NCI-H524 treated with DMSO at 0.1 percent for 48 hours (cell line): ENCODE measurements around the gene NEK10.

Experiments
- DNase-seq: peaks from one replicate; lab custom pipeline; 2025; lab: John Stamatoyannopoulos, UW

Gene NEK10

DNA sequence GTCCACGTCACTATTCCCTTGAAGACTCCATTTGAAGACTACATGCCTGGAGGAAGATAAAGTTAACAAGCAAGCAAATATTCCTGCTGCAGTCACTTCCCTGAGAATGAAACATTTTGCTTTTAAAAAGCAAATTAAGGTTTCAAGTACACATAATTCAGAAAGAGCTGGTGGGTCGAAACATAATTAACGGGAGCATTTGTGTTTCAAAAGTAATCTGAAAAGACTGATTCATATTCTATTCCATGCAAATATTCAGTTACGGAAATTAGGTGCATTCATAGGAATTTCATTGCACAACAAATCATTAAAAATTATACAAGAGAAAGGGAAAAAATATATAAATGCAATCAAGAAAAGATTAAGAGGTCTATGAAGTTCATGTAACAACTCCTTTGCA lies 260.9 kb downstream of the NEK10 start:
- DNase-seq = no peak

DNA sequence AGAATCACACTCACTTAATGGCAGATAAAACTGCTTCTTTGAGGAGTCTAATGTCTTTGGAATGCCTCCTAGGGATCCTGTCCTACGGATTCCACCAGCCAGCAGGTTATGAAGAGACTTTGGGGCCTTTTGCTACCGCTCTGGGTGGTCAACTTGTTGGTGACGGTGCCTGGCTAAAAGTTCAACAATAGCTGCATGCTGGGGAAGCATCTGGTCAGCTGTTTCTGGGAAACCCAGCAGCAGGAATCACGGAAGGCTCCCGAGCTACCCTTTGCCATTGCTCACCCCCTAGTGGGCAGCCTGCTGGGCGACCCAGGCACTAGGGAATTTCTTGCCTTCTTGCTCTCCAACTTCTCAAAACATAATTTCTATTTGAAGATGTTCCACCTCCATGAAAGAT lies 263.3 kb downstream of the NEK10 start:
- no peak for DNase-seq

DNA sequence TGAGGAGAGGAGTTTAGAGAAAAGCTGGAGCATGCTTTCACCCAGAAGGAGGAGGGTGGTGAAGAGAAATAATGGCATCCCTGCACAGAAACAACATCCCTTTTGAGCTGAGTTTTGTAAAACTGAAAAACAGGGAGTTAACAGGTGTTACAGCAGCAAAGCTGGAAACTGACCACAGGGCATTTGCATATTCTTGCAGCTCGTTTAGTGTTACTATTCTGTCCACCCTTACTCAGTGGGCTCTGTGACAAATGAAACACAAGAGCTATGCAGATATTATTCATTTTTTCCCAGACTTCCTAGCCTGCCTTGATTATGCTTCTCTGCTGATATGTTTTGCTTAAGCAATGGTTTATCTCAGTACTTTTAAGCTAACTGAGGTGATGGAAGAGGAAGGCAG lies 272.0 kb downstream of the NEK10 start:
- DNase-seq = no peak

DNA sequence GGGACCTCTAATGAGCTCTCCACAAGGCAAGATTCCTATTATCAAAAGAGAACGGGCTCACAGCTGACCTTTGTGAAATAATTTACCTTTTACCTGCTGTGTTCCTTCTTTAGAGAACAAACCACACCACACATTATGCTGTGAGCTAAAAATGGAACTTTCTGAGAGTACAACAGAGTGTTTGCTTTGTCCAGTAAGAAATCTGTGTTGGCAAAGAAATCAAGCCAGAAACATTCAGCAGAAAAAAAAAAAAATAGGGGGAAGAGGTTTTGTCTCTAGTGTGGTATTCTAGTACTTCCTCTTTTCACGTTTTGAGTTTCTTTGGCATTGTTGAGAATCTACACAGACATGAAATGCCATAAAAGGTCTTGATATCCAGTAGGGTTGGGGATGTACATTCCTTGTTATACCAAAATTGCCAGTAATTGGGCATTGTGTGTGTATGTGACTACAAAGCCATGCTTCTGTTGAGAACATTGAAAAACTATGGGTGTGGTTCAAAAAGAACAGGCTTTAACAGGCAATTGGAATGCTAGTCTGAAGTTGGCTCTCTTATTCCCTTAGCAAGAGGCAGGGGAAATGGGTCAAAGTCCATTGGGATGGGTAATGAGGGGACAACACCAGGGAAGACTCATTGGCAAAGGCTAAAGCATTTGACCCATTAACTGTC lies 273.5 kb downstream of the NEK10 start:
- no peak for DNase-seq

DNA sequence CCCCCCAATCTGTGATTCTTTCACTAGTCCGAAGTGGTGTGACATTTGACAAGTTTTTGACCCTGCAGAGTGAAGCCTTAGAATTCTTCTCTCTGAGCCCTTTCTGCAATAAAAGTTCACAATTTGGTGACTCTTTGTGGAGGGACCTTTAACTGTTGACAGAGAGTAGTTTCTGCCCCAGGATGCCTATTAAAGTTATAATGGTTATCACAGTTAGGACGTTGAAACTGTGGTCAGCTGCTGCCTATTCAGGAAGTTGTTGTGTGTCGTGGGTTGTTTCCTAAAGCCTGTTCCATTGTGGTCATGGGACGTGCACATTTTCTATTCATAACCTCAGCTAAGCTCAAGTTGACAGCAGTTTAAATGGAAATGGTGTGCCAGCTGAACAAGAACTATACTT lies 274.5 kb downstream of the NEK10 start:
- no peak for DNase-seq

DNA sequence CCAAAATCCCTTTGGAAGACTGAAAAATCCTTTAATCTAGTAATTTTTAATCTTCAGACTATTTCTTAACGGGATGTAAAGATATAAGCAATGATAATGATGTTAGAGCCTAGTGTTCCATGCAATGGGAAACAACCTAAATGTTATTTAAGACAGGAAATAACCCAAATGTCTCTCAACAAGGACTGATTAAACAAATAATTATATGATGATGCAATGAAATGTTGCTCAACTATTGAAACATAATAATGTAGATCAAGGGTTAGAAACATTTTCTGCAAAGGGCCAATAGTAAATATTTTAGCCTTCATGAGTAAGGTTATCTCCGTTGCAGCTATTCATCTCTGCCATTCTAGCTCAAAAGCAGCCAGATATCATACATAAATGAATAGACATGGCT lies 275.4 kb downstream of the NEK10 start:
- no peak for DNase-seq

DNA sequence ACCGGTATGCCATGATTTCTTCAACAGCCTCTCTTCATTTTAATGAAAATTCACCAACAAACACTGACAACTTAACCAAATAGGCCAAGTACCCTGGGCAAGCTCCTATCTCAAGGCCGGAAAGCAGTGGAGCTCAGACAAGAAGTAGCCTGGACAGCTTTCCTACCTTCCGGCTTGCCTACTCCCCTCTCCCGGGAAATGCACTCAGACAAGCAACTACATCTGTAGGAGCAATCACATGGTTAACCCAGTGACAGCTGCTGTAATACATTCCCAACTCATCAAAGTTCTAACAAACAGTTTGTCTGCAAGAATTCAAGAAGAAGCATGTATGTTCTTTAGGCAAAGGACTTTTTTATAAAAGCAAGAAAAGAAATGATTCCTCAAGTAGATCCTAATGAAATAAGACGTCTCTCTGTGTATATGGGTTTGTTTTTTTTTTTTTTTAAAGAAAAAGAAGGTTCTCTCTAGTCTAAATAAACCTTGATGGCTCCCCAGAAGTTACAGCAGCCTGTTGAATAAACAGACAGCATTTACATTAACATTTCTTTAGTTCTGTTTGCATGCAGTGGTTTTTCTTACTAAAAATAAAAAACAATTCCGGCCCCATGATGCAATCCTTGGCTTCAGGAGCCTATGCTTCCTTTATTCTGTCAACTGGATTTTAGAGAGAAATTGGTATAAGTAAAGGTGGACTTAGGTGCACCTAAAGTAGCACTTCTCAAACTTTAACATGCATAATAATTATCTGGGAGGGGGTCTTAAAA lies 278.7 kb downstream of the NEK10 start:
- DNase-seq = no peak

DNA sequence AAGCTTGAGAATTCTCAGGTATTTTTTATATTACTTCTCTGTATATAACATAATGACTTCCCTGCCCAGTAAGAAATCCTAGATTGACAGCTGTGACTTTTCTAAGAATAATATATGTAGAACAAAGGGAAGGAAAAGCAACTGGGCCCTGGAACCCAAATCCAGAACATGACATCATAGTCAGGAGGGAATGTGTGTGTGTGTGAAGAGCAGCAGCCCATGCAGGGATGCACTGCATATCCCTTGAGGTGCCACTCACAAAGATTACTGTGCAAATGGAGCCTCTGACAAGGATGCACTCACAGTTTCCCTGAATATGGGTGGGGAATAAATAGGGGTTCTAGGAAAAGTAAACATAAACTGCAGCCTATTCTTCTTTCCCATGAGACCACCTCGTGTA lies 279.5 kb downstream of the NEK10 start:
- no peak for DNase-seq

DNA sequence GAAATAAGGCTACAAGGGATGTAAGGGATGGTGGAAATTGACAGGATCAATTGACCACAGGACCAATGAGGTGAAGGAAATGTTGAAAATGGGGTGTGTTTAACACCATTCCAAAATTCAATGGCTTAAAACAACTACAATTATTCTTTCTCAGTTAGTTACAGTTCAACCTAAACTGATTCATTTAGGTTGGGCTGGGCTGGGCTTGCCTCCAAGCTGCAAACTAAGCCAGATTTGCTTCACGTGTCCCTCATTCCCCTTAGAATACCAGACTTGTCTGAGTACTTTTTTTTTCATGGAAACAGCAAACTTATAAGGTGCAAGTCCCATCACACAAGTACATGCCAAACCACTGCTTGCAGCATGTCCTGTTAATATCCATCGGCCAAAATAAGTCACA lies 280.1 kb downstream of the NEK10 start:
- DNase-seq = no peak

DNA sequence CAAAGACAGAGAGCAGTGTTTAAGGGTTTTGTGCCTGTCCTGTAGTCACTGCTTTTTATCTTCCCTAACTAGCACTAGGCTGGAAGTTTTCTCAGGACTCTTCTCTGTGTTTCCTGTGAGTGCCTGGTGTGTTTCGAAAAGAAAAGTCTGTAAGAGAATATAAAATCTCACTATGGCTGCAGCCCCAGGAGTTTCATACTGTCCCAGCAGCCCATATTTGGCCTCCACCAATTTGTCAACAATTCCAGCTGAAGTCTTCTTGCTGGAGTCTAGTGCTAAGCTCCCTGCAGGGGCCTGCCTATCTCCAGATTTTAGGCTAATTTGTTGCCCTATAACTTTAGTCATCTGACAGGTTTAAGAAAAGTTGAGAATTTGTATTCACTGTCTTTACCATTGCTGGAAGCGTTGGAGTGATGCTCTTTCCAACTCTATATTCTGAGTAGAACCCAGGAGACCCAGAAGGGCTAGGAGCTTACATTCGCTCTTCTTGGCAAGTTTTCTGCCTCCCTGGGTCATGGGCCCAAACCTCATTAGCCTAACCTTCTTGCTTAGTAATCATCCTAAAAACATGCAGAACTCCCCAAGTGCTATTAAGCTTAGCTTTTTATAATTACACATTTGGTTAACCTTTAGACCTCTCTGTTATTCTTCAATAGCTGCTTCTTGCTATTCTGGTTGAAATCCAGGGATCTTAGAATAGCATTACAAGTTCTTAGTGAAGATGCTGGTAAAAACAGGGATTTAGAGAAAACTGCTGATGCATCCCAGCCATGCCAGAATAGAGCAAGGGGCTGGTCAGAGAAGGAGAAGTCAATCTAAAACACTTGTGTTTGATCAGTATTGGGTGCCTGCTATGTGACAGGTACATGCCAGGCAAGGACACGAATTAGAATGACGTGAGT lies 283.1 kb downstream of the NEK10 start:
- DNase-seq = no peak

DNA sequence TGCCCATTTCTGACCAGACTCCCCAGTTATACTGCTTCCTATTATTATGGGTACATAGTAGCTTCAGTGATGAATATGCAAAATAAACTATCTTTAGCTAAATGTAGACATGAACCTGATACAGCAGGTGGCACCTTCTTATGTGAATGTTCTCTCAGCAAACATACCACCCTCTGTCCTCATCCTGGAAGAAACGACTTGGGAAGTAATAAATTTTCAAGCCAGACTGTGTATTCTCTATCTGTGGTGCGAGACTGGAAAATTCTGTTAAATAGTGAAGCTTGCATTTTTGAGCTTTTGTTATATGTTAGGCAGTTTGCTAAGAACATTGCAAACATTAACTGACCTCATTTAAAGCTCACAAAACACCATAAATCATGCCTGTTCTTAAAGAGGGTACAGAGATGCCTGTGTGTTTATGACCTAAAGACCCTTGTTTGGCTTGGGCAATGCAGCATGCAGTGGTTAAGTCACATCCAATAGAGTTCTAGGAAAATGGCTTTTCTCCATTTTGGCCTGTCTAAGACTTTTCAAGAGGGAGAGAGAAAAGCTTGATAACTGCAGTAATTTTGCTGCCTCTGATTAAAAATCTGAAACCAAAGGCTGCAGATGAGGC lies 287.1 kb downstream of the NEK10 start:
- no peak for DNase-seq

DNA sequence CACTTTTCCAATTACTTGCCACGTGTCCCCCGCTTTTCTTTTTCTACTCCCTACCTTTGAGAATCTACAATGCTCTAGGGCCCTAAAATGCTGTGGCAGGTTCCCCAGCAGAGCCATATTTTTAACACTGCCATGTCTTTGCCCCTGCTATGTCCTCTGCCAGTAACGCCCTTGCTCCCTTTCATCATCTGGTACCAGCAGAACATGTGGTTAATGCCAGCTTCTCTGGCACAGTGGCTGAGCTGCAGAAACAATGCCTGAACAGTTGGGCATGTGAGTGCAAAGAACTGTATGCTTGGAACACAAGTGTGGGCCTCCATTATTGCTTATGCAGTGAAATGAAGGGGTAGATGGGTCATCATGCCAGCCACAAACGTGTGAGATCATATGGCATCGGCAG lies 287.6 kb downstream of the NEK10 start:
- no peak for DNase-seq

DNA sequence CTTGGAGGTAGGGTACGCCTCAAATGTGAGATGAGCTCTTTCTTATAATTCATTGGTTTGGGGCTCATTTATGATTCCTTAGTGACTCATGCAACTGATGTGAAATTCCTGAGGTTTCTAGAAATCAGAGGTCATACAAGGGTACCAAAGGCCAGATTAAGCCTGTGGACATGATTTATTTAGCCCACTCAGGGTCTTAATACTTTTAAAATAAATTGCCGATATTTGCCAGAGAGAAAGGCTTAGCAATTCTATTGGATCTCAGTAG lies 289.0 kb downstream of the NEK10 start:
- no peak for DNase-seq

DNA sequence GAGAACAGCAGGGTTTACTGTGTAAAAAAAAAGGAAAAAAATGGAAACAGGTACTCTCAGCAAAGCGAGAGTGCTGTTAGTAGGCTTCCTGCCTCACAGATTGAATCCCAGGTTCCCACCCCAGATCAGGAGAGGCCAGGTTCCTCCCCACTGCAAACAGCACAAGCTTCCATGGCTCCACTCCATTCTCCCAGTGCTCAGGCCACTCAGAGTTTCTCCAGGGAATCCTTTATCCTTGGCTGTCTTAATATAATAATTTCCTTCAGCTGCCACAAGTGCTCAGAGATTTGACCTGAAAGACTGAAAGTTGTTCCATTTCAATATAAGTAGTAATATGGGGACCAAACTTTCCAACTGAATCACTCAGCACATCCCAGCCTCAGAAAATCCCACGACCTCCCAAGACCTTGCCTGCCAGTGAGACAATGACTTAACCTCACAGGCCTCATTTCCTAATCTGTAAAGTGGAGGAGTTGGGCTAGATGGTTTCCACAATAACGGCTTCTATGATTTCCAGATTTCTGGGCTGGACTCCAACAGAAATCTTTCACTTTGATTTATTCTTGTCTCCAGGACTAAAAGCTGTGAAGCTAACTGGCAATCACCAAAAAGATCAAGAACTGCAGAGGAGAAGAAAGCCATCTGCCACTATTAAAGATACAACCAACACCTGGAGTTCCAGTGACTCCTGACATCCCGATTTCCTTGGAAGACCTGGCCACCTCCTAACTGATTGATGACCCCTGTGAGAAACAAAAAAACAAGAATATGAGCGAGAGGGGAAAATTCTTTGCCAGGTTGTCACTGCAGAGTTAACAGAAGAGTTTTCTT lies 289.5 kb downstream of the NEK10 start:
- DNase-seq = no peak

DNA sequence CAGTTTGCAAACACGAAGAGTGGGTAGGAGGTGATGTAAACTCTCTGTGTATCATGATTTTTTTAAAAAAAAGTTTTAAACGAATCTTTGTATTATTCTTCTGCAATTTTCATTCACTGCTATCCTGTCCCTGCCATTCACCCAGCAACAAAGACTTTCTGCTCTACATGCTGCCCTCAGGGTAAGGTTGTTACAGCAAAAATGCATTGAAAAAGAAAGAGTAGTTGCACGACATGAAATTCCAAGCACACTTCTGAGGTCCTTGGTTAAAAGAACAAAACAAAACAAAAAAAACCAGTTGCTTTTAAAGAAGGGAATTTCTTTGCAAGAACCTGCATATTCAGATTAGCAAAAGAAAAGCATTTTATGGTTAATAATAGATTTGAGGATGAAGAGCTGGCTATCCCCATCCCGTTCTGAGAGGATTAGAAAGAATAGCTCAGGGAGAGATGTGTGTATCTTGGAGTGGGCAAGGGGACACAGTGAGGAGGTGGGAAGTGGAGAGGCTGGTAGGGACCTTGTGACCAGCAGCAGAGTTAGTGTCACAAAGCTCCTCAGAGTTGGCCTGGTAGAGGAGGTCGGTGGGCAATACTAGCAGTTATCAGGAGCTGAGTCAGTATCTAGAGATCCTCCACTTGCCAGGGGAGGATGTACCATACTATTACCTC lies 290.8 kb downstream of the NEK10 start:
- DNase-seq = no peak

DNA sequence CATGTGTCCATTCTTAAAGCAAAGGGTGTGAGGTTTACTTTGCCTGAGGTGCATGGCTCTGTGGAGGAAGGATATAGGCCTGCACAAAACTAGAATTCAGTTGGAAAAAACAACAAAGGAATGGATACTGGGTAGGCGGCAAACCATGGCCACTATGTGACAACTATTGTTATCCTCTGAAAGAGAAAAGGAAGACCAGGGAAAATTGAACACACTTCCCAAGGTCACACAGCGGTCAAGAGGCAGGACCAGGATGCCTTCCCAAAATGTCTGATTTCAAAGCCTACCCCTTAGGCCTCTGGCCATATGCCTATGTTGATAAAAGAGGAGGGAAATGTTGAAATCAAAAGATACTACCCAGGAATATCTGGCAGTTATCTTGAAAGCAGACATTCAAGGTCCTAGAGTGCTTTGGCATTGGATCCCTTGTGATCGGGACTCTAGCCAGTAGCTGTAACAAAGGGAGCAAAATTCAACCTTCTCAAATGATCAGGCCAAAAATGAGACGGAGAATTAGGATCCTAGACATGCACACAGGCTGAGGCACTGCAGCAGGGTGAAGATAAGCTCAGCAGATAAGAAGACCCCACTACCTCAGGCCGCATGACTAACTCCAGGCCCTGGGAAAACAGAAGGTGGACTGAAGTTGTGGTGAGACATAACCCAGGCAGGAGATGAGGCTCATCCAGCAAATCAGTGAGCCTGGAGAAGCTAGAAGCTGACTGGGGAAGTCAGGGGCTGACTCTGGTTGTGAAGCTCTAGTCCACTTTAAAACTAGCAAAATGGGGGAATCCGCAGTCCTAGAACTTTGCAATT lies 292.2 kb downstream of the NEK10 start:
- DNase-seq = no peak

DNA sequence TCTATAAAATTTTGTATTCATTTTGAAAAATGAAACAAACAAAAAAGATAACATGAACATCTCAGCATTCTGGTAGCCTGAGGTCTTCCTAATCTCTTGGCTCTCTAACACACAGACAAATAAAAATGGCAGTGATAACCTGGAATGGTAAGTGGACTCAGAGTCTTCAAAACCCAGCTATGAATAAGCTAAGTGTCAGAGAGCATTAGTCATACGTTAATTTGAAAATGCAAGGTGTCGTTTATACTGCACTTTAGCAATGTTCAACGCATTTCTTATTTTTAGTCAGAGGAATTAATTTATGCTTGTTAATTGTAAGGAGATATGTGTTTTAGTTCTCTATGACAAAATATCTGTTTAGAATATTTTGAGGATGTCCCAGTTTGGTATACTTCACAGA lies 294.3 kb downstream of the NEK10 start:
- DNase-seq = no peak

DNA sequence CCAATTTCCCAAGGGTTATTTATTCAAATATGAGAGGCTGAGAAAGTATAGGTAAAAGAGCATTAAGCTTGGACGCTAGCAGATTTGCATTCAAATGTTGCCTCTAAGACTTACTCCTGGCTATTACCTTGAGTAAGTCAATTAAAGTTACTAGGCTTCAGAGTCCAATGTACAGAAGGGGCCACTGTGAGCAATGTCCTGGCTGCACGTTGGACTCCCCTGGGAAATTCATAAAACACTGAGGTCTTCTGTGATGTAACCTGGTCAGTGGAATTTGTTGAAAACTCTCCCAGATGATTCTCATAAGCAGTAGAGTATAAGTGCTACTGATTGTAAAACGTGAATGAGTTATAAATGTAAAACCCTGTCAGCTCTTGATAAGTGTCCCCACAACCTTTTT lies 295.3 kb downstream of the NEK10 start:
- no peak for DNase-seq

DNA sequence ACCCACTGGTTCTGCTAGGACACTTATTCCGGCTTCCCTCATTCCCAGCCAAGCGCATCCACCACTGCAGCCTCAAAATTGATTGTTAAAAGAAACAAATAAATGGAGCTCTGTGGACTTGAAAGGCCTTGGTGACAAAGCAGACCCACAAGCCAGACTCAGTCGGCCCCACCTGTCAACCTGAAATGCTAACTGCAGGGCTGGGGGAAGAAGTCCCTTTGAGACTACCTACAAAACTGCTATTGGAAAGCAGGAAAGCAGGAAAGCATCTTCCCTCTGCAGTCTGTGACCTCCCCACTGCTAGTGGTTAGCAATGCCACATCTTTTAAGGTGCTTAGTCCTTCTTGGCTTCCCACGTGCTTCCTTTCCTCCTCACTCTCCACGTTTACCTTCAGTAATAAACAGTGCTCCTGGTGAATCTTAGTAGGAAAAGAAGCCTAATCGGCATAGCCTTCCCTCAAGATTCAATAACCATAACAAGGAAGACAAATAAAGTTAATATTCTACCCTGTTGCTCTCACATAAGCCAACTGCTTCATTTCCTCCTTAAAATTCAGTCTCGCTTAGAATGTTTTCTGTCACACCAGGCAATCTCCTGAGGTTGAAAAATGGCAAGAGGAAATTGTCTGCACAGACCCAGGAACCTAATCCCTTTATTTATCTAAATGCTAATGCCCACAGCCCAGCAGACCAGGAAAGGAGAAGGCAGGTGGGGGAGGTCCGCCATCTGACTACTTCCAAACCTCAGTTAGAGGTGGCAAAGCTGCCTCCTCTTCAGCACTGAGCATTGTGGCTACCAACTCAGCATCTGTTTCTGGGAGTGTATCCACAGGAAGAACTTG lies 296.2 kb downstream of the NEK10 start:
- no peak for DNase-seq
